WTC11 (cell line): ENCODE data around the gene TOR3A.

ENCODE experiments used
- CBFB ChIP-seq: sonication (generic); formaldehyde crosslinking; IDR thresholded peaks from 2 replicates; pipeline ENCODE4 v1.8.1; 2022; ENCODE audit warnings: mild to moderate bottlenecking, low read depth, missing genetic modification reagents
- CREB1 ChIP-seq: sonication (generic); formaldehyde crosslinking; IDR thresholded peaks from 2 replicates; pipeline ENCODE4 v1.8.0; 2023; ENCODE audit warnings: mild to moderate bottlenecking, missing genetic modification reagents
- ETV6 ChIP-seq: sonication (generic); formaldehyde crosslinking; IDR thresholded peaks from 2 replicates; pipeline ENCODE4 v1.8.1; 2022; ENCODE audit warnings: mild to moderate bottlenecking, missing genetic modification reagents
- MYBL2 ChIP-seq: sonication (generic); formaldehyde crosslinking; IDR thresholded peaks from 2 replicates; pipeline ENCODE4 v1.8.1; 2023; ENCODE audit warnings: mild to moderate bottlenecking, moderate library complexity, missing genetic modification reagents
- NR3C1 ChIP-seq: sonication (generic); formaldehyde crosslinking; conservative IDR thresholded peaks from 2 replicates; pipeline ENCODE4 v1.8.1; 2023; ENCODE audit warnings: low read depth, mild to moderate bottlenecking, missing genetic modification reagents
- TEAD4 ChIP-seq: sonication (generic); formaldehyde crosslinking; IDR thresholded peaks from 2 replicates; pipeline ENCODE4 v1.8.0; 2022; ENCODE audit warnings: mild to moderate bottlenecking, missing genetic modification reagents
- TF ChIP-seq, protein P1 (sequence below): fragments of 200-600 bp; IDR thresholded peaks from 2 replicates; pipeline ENCODE4 v1.8.0; 2022; ENCODE audit warnings: antibody characterized with exemption
- TF ChIP-seq, protein P2 (sequence below): fragments of 250-450 bp; sonication (Bioruptor Pico); IDR thresholded peaks from 2 replicates; pipeline ENCODE4 v1.8.0; 2021; ENCODE audit warnings: mild to moderate bottlenecking
- TF ChIP-seq, protein P3 (sequence below): sonication (generic); formaldehyde crosslinking; IDR thresholded peaks from 2 replicates; pipeline ENCODE4 v1.8.1; 2023; ENCODE audit warnings: mild to moderate bottlenecking, missing genetic modification reagents
- TF ChIP-seq, protein P4 (sequence below): sonication (generic); formaldehyde crosslinking; IDR thresholded peaks from 2 replicates; pipeline ENCODE4 v1.8.1; 2023; ENCODE audit warnings: mild to moderate bottlenecking, missing genetic modification reagents, moderate library complexity
- TF ChIP-seq, protein P5 (sequence below): sonication (generic); formaldehyde crosslinking; IDR thresholded peaks from 2 replicates; pipeline ENCODE4 v1.8.1; 2022; ENCODE audit warnings: mild to moderate bottlenecking, missing genetic modification reagents, moderate library complexity, borderline replicate concordance

DNA sequence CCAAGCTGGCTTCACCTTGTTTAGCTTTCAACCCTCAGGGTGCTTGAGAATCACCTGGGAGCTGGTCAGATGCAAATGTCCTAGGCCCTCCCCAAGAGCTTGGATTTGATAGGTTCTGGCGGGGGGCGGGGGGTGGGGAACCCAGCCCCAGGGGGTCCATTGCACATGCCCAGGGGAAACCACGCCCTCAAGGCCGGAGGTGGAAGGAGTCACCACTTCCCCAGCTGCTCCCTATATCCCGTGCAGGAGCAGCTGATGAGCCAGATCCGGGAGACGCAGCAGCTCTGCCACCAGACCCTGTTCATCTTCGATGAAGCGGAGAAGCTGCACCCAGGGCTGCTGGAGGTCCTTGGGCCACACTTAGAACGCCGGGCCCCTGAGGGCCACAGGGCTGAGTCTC, 5.8 kb downstream of the TOR3A start:
- TF ChIP-seq, protein P1, sequence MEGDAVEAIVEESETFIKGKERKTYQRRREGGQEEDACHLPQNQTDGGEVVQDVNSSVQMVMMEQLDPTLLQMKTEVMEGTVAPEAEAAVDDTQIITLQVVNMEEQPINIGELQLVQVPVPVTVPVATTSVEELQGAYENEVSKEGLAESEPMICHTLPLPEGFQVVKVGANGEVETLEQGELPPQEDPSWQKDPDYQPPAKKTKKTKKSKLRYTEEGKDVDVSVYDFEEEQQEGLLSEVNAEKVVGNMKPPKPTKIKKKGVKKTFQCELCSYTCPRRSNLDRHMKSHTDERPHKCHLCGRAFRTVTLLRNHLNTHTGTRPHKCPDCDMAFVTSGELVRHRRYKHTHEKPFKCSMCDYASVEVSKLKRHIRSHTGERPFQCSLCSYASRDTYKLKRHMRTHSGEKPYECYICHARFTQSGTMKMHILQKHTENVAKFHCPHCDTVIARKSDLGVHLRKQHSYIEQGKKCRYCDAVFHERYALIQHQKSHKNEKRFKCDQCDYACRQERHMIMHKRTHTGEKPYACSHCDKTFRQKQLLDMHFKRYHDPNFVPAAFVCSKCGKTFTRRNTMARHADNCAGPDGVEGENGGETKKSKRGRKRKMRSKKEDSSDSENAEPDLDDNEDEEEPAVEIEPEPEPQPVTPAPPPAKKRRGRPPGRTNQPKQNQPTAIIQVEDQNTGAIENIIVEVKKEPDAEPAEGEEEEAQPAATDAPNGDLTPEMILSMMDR: no peak
- TF ChIP-seq, protein P2, sequence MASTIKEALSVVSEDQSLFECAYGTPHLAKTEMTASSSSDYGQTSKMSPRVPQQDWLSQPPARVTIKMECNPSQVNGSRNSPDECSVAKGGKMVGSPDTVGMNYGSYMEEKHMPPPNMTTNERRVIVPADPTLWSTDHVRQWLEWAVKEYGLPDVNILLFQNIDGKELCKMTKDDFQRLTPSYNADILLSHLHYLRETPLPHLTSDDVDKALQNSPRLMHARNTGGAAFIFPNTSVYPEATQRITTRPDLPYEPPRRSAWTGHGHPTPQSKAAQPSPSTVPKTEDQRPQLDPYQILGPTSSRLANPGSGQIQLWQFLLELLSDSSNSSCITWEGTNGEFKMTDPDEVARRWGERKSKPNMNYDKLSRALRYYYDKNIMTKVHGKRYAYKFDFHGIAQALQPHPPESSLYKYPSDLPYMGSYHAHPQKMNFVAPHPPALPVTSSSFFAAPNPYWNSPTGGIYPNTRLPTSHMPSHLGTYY (CRISPR knock-in tag): no peak
- TF ChIP-seq, protein P3, sequence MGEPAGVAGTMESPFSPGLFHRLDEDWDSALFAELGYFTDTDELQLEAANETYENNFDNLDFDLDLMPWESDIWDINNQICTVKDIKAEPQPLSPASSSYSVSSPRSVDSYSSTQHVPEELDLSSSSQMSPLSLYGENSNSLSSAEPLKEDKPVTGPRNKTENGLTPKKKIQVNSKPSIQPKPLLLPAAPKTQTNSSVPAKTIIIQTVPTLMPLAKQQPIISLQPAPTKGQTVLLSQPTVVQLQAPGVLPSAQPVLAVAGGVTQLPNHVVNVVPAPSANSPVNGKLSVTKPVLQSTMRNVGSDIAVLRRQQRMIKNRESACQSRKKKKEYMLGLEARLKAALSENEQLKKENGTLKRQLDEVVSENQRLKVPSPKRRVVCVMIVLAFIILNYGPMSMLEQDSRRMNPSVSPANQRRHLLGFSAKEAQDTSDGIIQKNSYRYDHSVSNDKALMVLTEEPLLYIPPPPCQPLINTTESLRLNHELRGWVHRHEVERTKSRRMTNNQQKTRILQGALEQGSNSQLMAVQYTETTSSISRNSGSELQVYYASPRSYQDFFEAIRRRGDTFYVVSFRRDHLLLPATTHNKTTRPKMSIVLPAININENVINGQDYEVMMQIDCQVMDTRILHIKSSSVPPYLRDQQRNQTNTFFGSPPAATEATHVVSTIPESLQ: no peak
- TF ChIP-seq CREB1 (CRISPR knock-in tag) (no peak), NR3C1 (CRISPR knock-in tag) (no peak), MYBL2 (CRISPR knock-in tag) (no peak), ETV6 (CRISPR knock-in tag) (no peak), TEAD4 (CRISPR knock-in tag) (no peak), CBFB (no peak)
- TF ChIP-seq, protein P4, sequence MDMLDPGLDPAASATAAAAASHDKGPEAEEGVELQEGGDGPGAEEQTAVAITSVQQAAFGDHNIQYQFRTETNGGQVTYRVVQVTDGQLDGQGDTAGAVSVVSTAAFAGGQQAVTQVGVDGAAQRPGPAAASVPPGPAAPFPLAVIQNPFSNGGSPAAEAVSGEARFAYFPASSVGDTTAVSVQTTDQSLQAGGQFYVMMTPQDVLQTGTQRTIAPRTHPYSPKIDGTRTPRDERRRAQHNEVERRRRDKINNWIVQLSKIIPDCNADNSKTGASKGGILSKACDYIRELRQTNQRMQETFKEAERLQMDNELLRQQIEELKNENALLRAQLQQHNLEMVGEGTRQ (CRISPR knock-in tag): peak; percentile 41; the same call in 1 of the 2 replicates
- TF ChIP-seq, protein P5, sequence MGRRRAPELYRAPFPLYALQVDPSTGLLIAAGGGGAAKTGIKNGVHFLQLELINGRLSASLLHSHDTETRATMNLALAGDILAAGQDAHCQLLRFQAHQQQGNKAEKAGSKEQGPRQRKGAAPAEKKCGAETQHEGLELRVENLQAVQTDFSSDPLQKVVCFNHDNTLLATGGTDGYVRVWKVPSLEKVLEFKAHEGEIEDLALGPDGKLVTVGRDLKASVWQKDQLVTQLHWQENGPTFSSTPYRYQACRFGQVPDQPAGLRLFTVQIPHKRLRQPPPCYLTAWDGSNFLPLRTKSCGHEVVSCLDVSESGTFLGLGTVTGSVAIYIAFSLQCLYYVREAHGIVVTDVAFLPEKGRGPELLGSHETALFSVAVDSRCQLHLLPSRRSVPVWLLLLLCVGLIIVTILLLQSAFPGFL (CRISPR knock-in tag): no peak
